CD4-positive, alpha-beta T cell treated with Interleukin-21 for 1 hour (primary cell): ENCODE results near the gene ATRAID.
"Not testable (repeated sequence)": the region's sequence is repeated elsewhere in the genome, so short reads cannot be mapped to it uniquely, and the experiment has no call there.

Experiments used
- DNase-seq: peaks from one replicate; pipeline ENCODE4 v3.0.0-alpha.2; 2020

The ATRAID gene, protein sequence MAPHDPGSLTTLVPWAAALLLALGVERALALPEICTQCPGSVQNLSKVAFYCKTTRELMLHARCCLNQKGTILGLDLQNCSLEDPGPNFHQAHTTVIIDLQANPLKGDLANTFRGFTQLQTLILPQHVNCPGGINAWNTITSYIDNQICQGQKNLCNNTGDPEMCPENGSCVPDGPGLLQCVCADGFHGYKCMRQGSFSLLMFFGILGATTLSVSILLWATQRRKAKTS

DNA sequence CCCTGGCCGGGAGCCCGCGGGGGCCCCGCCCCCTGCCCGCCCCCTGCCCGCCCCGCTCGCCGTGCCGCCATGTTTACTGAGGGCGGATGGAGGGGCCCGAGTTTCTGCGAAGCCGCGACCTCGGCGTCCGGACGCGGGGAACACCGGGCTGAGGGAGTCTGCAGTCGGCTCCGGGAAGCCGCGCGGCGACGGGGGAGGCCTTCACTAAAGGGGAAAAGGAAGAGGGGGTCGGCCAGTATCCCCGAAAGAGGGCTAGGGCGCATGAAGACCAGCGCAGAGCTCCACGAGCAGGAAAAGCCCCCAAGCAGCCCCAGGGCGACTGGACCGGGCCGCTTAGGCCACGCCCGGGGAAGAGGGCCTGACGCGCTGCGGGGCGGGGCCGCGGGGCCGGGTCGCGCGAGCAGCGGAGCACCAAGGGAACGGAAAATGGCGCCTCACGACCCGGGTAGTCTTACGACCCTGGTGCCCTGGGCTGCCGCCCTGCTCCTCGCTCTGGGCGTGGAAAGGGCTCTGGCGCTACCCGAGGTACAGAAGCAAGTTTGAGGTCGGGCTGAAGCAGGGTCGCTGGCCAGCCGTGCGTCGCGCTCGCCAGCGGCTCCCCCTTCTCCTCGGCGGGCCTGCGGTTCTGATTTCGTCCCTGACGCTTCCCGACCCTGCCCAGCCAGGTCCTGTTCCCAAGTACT, at the start of gene ATRAID, which contains the start of gene SLC5A6:
ATRAID (plus strand) TSS at position 99 of the 683 bp plus-strand sequence; CDS start at position 427, 328 bp downstream.
SLC5A6 (minus strand) TSS at position 326 of the 683 bp plus-strand sequence. CDS start 4,618 bp downstream, outside the sequence.
- peak; percentile 89 for DNase-seq

DNA sequence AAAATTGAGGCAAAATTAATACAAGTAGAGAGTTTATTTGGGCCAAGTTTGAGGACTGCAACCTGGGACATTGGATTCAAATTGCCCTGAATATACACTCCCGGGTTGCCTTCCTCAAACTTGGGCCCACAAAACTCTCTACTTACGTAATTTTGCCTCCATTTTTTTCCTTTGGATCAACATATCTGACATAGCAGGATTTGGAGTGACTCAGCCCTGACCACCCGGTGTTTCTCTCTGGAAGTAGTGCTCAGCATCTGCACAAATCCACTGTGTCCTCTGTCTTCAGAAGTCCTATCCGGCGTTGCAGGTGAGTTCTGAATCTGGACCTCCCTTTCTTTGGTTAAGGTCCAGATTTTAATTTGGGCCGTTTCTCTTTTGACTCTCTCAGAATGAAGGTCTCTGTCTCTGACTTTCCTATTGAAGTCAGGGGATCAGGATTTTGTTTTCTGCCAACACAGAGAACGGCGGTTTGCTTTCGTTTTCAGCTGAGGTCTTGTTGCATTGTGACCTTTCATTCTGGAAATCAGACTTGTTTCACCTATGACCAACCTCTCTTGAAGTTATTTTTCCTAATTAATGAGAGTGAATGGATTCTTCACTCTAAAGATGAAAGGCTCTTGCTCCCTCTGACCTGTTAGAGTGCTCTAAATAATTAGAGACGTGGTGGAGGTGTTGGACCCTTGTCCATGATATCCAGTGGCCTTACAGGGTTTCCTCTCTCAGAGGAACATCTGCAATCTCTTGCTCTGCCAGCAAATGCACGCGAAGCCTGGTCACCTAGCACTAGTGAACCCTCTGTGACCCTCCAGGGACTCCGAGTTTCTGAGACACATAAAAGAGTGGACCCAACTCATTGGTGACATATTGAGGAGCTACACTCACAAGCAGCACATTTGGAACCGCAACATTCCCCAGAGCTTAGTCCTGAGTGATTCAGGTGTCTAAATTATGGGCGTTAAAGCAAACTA, 49.4 kb upstream of the ATRAID start:
- no peak for DNase-seq

DNA sequence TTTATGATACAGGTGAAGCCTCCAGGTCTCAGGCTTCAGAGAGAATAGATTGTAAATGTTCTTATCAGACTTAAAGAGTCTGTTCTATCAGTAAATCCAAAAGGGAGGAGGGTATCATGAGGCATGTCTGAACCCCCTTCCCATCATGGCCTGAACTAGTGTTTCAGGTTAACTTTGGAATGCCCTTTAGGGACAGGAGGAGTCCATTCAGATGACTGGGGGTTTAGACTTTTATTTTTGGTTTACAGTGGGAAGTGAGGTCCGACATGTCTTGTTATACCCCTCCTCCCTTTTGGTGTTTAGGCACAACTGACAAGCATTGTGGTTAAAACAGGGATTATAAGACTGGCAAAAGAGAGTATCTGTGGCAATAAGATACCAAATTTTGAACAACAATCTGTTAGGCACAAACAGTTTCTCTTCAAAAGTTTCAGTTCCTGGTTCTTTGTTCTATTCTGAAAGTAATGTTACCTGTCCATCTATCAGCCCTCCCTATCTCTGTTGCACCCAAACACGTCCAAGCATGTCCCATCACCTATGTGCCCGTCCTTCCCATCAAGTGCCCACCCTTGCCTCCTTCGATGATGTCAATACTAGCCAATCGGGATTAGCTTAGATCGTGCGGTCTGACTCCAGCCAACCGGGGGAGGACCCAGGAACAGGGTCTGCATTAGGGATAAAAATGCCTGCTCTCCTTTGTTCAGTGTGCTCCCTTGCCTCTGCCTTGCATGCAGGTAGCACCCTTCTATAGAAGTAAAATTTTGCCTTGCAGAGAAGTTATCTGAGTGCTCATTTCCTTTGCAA, 46.7 kb upstream of the ATRAID start:
- no peak for DNase-seq

DNA sequence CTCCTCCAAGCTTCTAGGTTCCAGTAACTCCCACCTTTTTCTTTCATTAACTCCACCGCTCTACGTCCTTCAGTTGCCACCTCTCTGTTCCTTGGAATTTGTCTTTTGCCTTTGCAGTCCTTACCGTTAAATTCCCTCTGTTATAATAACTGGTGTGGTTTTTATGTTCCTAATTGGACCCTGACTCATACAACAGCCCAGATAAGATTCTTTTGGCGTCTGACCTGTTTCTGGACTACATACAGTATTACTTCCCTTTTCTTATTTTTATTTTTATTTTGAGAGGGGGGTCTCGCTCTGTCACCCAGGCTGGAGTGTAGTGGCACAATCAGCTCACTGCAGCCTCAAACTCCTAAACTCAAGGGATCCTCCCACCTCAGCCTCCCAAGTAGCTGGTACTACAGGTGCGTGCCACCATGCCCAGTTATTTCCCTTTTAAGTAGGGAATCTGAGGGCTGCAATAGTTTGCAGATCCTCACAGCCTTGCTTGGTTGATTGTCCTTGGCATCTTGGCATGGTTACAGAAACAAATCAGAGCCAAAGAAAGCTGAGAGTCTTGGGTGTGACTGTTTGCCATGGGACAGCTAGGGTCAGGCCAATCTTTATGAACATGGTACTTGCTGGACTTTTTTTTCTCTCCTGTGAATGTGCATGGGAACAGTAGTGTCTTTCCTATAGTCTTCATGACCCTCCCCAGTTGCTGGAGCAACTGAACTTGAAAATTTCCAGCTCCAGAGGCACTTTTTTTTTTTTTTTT, 41.1 kb upstream of the ATRAID start:
- DNase-seq: no peak

DNA sequence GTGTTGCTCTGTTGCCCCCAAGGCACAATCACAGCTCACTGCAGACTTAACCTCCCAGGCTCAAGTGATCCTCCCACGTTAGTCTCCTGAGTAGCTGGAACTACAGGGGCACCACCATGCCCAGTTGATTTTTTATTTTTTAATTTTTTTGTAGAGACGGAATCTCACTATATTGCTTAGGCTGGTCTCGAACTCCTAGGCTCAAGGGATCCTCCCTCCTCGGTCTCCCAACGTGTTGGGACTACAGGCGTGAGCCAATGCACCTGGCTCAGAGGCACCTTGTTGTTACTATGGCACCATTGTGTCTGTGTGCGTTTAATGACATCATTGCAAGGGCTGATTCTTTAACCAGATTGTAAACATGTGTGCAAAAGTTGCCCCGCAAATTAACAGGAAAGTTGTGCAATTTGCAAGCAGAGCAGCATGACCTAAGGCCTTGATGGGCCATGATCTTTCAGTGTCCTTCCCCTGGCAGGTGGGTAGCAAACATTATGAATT, 40.4 kb upstream of the ATRAID start:
- no peak for DNase-seq

DNA sequence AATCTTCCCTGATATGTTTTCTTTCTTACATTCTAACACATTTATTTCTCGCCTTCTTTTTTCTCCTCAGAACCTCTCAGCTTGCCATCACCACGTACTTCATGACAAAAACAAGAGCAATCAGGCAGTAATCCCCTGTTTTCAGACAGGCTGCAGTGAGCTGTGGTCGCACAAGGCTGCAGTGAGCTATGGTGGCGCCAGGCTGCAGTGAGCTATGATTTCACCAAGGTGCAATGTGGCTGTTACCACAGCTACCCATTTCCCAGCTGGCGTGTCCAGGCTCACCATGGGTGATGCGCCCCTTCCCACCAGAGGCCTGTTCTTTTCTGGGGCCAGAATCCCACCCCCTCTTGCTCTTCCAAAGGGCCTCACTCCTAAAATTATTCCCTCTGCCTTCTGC, 37.2 kb upstream of the ATRAID start:
- DNase-seq: no peak

DNA sequence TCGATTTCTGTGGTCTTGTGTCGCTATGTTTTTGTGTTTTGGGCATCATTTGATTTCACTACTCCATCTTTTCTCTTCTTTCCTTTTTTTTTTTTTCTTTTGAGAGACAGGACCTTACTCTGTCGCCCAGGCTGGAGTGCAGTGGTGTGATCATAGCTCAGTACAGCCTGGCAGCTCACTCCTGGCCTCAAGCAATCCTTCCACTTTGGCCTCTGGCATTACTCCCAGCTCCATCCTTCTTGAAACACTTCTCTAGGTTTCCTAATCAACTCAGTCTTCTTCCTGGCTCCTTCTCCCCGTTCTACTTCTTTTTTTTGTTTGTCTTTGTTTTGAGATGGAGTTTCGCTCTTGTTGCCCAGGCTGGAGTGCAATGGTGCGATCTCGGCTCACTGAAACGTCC, 36.5 kb upstream of the ATRAID start:
- DNase-seq: no peak

DNA sequence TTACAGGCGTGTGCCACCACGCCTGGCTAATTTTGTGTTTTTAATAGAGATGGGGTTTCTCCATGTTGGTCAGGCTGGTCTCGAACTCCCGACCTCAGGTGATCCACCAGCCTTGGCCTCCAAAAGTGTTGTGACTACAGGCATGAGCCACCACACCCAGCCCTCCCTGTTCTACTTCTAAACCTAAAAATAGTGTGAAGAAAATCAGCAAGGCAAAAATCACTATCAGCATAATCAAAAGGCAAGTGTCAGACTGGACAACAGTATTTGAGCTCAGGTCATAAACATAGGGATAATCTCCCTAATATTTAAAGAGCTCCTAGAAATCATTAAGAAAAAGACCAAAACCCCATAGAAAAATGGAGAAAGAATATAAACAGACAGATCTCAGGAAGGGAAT, 36.1 kb upstream of the ATRAID start:
- DNase-seq: not testable (repeated sequence)

DNA sequence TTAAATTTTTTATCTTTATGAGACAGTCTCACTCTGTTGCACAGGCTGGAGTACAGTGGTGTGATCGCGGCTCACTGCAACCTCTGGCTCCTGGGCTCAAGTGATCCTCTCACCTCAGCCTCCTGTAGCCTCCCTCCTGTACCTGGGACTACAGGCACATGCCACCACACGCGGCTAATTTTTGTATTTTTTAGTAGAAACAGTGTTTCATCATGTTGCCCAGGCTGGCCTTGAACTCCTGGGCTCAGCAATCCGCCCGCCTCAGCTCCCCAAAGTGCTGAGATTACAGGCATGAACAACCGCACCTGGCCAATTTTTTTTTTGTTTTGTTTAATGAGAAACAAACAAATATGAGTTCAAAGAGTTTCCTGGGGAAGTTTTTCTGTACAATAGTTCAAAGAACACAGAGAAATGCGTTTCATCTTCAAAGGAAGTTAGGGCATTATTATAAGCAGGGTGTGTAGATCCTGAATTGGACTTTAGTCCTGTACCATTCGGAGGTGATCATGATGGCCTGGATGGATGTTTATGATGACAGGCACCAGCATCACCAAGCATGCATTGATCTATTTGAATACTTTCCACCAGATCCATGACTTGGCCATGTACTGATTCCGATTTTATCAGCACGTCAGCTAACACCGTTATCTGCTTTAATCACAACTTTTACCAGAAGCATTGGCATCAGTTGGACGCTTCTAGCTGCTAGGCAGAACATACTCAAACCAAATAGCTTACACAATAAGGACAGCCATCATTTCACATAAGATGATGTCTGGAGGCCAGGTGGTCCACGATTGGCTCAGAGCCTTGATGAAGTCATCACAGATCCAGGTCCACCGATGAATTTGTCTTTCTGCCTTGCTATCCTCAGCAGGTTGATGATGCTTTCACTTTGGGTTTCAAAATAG, 34.1 kb upstream of the ATRAID start:
- no peak for DNase-seq

DNA sequence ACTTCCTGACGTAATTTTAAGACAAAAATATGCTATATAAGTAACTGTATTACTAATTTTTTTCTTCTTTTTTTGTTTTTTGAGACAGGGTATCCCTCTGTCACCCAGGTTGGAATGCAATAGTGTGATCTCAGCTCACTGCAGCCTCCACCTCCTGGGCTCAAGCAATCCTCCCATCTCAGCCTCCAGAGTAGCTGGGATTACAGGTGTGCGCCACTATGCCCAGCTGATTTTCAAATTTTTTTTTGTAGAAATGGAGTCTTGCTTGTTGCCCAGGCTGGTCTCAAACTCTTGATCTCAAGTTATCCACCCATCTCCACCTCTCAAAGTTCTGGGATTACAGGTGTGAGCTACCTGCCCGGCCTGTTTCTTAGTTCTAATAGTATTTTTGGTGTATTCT, 33.4 kb upstream of the ATRAID start:
- DNase-seq: no peak

DNA sequence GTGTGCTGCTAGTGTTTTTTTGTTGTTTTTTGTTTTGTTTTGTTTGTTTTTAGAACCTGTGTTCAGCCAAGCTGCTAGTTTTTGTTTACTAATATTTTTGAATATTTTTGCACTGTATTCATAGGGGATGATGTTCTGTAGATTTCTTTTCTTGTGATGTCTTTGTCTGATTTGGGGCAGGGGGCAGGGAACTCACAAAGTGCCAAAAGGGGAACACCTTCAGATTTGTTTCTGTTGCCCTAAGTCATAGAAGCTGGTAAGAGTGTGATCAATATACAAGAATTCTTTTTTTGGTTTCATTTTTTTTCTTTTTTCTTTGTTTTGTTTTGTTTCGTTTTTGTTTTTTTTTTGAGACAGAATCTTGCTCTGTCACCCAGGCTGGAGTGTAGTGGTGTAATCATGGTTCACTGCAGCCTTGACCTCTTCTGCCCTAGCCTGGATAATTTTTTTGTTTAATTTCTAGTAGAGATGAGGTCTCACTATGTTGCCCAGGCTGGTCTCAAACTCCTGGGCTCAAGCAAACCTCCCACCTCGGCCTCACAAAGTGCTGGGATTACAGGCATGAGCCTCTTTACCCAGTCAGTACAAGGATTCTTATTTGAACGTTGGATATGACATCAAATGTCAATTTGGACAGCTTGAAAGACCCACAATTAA, 32.4 kb upstream of the ATRAID start:
- DNase-seq: no peak

DNA sequence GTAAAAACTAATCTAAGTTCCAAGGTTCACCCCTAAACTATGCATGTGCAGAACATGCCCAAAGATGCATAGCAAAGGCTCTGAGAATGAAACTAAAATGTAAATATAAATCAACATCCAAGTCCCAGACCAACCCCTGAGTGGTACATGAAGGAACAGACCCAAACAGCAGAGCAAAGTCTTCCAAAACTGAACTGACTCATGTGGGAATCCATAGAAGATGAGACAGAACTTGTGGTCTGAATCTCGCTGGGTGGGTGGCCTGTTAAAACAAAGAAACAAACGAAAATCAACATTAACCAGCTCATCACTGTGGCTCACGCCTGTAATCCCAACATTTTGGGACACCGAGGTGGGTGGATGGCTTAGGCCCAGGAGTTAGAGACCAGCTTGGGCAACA, 29.5 kb upstream of the ATRAID start:
- DNase-seq: no peak

DNA sequence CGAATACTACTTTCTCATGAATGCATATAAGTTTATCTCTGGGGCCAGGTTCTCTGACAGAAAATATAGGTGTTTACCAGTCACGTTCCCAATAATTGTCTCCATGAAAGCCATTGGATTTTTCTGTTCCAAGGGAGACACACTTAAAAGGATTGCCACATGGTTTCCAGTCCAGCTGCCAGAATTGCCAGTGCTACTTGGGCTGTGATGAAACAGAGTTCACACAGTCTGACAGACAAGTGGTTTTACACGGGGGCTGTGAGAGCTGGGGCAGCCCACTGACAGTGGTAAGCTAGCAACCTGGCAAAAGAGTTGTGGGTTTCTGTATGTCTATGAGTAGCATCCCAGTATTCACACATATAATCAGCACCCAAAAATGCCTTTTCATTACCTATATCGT, 27.7 kb upstream of the ATRAID start:
- no peak for DNase-seq

DNA sequence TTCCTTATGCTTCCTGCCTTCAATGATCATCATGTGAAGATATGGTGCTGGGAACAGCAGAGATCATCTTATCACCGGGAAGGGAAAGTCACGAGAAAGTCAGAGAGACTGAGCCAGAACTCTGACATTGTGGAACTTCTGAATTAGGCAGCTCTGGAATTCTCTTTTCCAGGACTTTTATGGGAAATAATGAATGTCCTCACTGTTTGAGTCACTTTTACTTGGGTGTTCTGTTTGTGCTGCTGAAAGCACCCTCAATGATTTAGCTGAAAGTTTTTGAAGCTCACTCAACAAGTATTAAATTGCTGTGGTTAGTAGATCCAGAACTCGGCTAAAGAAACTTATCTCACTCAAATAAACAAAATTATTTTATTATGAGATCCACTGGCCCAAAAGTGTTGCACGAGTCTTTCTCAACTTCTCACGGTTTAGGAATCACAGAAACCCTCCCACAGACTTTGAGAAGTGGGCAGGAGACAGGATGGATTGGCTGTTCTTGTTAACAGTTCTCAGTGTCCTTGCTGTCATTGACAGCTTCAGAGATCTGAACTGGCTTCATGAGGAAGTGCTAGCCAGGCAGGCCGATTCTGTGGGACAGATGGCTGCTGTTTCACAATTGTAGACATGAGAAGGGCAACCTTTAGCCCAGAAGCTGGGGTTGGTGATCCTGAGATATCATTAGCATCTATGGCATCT, 26.4 kb upstream of the ATRAID start:
- no peak for DNase-seq

DNA sequence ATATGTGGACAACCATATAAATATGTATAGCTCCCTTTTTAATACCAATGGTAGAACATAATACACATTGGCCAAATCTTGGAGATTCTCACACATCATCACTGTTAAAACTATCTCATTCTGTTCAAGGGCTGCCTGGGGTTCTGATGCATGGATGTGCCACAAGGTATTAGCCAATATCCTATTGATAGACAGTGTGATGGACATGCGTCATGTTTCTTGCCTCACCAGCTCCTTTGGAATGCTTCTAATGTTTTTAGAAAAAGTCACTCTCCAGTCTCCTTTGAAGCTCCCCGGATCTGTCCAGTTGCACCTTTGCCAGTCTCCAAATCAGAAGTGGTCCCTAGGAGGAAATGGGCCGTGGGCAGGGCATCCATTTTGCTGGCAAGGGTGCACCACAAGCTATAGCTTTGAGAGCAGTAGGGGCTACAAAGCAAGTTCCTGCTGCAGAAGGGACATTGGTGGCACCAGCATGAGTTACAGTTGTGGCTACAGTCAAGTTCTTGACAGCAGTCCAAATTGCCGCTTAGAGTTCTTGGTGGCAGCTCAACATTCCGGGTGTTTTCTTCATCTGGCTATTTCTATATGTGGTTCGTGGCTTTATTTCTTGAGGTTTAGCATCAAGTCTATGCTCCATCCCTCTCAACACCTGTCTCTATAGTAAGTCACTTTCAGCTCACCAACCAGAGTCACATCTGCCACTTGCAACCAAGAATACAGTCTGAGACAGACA, 25.1 kb upstream of the ATRAID start:
- DNase-seq: no peak

DNA sequence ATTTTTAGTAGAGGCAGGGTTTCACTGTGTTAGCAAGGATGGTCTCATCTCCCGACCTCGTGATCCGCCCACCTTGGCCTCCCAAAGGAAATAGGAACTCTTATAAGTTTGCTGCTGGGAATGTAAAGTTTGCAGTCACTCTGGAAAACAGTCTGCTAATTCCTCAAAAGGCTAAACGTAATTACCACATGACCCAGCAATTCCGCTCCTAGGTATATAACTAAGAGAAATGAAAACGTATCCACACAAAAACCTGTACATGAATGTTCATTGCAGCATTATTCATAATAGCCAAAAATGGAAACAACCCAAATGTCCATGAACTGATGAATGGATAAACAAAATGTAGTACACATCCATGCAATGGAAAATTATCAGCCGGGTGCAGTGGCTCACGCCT, 21.9 kb upstream of the ATRAID start:
- DNase-seq: no peak

DNA sequence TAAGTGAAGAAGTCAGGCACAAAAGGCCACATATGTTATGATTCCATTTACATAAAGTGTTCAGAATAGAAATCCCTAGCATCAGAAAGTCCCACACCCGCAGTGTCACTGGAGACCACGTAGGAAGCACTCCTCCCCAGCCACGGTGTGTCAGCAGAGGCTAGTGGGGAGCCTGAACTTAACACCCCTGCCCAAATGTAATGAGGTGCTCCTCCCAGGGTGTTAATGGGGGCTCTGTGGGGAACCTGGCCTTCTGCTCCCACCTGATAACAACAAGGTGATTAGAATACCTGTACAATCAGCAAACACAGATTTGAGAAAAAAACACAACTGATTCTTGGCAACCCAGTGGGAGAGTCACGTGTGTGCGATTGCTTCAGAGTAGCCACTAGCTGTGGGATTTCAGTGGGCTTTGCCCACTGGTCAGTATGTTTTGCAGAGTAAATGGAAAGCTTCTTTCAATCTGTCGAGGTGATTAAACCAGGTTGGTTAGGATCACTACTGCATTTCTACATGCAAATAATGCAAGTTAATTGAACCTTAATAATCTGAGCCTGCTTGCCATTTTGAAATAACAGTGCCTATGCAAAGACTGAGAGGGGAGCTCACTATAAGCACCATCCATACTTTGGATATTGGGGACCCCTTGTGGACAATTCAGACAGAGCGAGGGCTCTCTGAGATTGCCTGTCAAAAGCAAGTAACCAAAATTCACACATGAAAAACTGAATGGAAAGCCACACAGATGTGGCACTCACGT, 20.6 kb upstream of the ATRAID start:
- DNase-seq: peak; percentile 69
